Liver (tissue), 9 donors: ENCODE data around the gene PSRC1. TPM values are rescaled to one million over a fixed set of nuclear protein-coding genes. Genes with fewer than 3 reads are reported as not detected.

Experiments
- DNase-seq: peaks from one replicate; pipeline ENCODE4 v3.0.0-alpha.2; 2017; ENCODE audit warnings: low spot score
- H3K27ac ChIP-seq, 2 donors: one replicate each; pipeline ENCODE4 v1.7.0; 2013; ENCODE audit warnings: inconsistent platforms in 2 of 2, low read length in 2 of 2, control low read depth in 1 of 2, low read depth in 1 of 2, mild to moderate bottlenecking in 1 of 2
- H3K27me3 ChIP-seq, 4 donors: one replicate each; pipeline versions ENCODE4 v1.6.1 to v1.7.0; 2013; ENCODE audit warnings: low read length in 3 of 4, inconsistent platforms in 1 of 4, mild to moderate bottlenecking in 1 of 4, moderate library complexity in 1 of 4; ENCODE audit not compliant: control insufficient read depth in 4 of 4, insufficient read depth in 4 of 4
- H3K36me3 ChIP-seq, 4 donors: one replicate each; pipeline versions ENCODE4 v1.6.1 to v1.7.0; 2013; ENCODE audit warnings: low read length in 3 of 4, mild to moderate bottlenecking in 3 of 4, low read depth in 1 of 4, moderate library complexity in 1 of 4; ENCODE audit not compliant: control insufficient read depth in 4 of 4, insufficient read depth in 3 of 4
- H3K4me1 ChIP-seq, 4 donors: one replicate each; pipeline versions ENCODE4 v1.6.1 to v1.7.0; 2013; ENCODE audit warnings: low read length in 3 of 4, mild to moderate bottlenecking in 3 of 4, moderate library complexity in 1 of 4; ENCODE audit not compliant: control insufficient read depth in 4 of 4, insufficient read depth in 4 of 4
- H3K4me3 ChIP-seq, 3 donors: one replicate each; pipeline versions ENCODE4 v1.6.1 to v1.7.0; 2013; ENCODE audit warnings: low read length in 3 of 3, control low read depth in 1 of 3, low read depth in 1 of 3, mild to moderate bottlenecking in 1 of 3
- H3K9ac ChIP-seq, 2 donors: one replicate each; pipeline ENCODE4 v1.7.0; 2013; ENCODE audit warnings: low read length in 2 of 2, mild to moderate bottlenecking in 2 of 2, moderate library complexity in 2 of 2, control low read depth in 1 of 2, low read depth in 1 of 2
- H3K9me3 ChIP-seq, 4 donors: one replicate each; pipeline versions ENCODE4 v1.6.1 to v1.7.0; 2013; ENCODE audit warnings: low read length in 3 of 4; ENCODE audit not compliant: control insufficient read depth in 4 of 4
- EGR1 ChIP-seq, 2 donors: IDR thresholded peaks; 2 replicates each; pipeline ENCODE4 v1.6.1; 2016 to 2018; ENCODE audit warnings: antibody characterized with exemption in 2 of 2, low read depth in 2 of 2
- FOXA1 ChIP-seq: IDR thresholded peaks from 2 replicates; pipeline ENCODE4 v1.6.1; 2016; ENCODE audit warnings: antibody characterized with exemption
- FOXA2 ChIP-seq: IDR thresholded peaks from 2 replicates; pipeline ENCODE4 v1.6.1; 2016; ENCODE audit warnings: antibody characterized with exemption
- GABPA ChIP-seq, 2 donors: IDR thresholded peaks in 1 of 2; conservative IDR thresholded peaks in 1 of 2; 2 replicates each; pipeline ENCODE4 v1.6.1; 2016; ENCODE audit warnings: antibody characterized with exemption in 2 of 2, mild to moderate bottlenecking in 1 of 2, moderate library complexity in 1 of 2
- HNF4A ChIP-seq, 2 donors: conservative IDR thresholded peaks; 2 replicates each; pipeline ENCODE4 v1.6.1; 2016; ENCODE audit warnings: antibody characterized with exemption in 2 of 2, mild to moderate bottlenecking in 2 of 2
- HNF4G ChIP-seq: IDR thresholded peaks from 2 replicates; pipeline ENCODE4 v1.6.1; 2016; ENCODE audit warnings: antibody characterized with exemption
- JUND ChIP-seq, 2 donors: IDR thresholded peaks; 2 replicates each; pipeline ENCODE4 v1.6.1; 2016; ENCODE audit warnings: antibody characterized with exemption in 2 of 2
- NR2F2 ChIP-seq: IDR thresholded peaks from 2 replicates; pipeline ENCODE4 v1.6.1; 2016; ENCODE audit warnings: antibody characterized with exemption
- RAD21 ChIP-seq, 2 donors: IDR thresholded peaks; 2 replicates each; pipeline ENCODE4 v1.6.1; 2016; ENCODE audit warnings: antibody characterized with exemption in 2 of 2, mild to moderate bottlenecking in 2 of 2
- RXRA ChIP-seq, 2 donors: IDR thresholded peaks; 2 replicates each; pipeline ENCODE4 v1.6.1; 2017 to 2018; ENCODE audit warnings: antibody characterized with exemption in 2 of 2, mild to moderate bottlenecking in 1 of 2
- SP1 ChIP-seq: IDR thresholded peaks from 2 replicates; pipeline ENCODE4 v1.6.1; 2018; ENCODE audit warnings: antibody characterized with exemption, mild to moderate bottlenecking
- TAF1 ChIP-seq: conservative IDR thresholded peaks from 2 replicates; pipeline ENCODE4 v1.6.1; 2016; ENCODE audit warnings: antibody characterized with exemption, mild to moderate bottlenecking
- YY1 ChIP-seq: IDR thresholded peaks from 2 replicates; pipeline ENCODE4 v1.6.1; 2016; ENCODE audit warnings: antibody characterized with exemption, mild to moderate bottlenecking
- WGBS: extraction: QIAGEN DNeasy Blood & Tissue Kit; methylation state at CpG from one replicate; pipeline ENCODE4 v1.1.7; 2013; 5-methylcytosine and 5-hydroxymethylcytosine counted together
- polyA plus RNA-seq, 2 donors: library from polyadenylated mRNA; stranded (reverse) in 1 of 2; unstranded in 1 of 2; fragments of 200-250 nt in 1 of 2; fragments of >200 nt in 1 of 2; fragmentation: Nextera tagmentation in 1 of 2; extraction: Ambion mirVana in 1 of 2; gene quantifications; one replicate each; pipeline versions ENCODE4 v1.2.1 to v1.2.3, GENCODE V29; 2013 to 2015
- total RNA-seq, 2 donors: library from RNA; depleted of rRNA; stranded (reverse); fragments of >200 nt; gene quantifications; one replicate each; pipeline ENCODE4 v1.2.3, GENCODE V29; 2014
- TF ChIP-seq, protein P1 (sequence below): fragments of 150-350 bp; IDR thresholded peaks from 2 replicates; pipeline ENCODE4 v1.5.1; 2017; ENCODE audit warnings: improper control_type of control experiment, low read depth, low read length; ENCODE audit not compliant: missing input control
- TF ChIP-seq, protein P2 (sequence below): IDR thresholded peaks from 2 replicates; pipeline ENCODE4 v1.6.1; 2016; ENCODE audit warnings: antibody characterized with exemption, mild to moderate bottlenecking
- TF ChIP-seq, protein P3 (sequence below): IDR thresholded peaks from 2 replicates; pipeline ENCODE4 v1.6.1; 2016; ENCODE audit warnings: antibody characterized with exemption
- TF ChIP-seq, protein P4 (sequence below): IDR thresholded peaks from 2 replicates; pipeline ENCODE4 v1.6.1; 2016; ENCODE audit warnings: antibody characterized with exemption
- TF ChIP-seq, protein P5 (sequence below): IDR thresholded peaks from 2 replicates; pipeline ENCODE4 v1.6.1; 2016; ENCODE audit warnings: antibody characterized with exemption
- donor health status: healthy.
- donor health status: healthy.
- donor health status: healthy.
- donor health status: healthy.
- donor health status: healthy.

PSRC1 gene
- total and polyA plus RNA-seq, 4 donors: 0.25 to 2.6 (median 1.1) TPM

DNA sequence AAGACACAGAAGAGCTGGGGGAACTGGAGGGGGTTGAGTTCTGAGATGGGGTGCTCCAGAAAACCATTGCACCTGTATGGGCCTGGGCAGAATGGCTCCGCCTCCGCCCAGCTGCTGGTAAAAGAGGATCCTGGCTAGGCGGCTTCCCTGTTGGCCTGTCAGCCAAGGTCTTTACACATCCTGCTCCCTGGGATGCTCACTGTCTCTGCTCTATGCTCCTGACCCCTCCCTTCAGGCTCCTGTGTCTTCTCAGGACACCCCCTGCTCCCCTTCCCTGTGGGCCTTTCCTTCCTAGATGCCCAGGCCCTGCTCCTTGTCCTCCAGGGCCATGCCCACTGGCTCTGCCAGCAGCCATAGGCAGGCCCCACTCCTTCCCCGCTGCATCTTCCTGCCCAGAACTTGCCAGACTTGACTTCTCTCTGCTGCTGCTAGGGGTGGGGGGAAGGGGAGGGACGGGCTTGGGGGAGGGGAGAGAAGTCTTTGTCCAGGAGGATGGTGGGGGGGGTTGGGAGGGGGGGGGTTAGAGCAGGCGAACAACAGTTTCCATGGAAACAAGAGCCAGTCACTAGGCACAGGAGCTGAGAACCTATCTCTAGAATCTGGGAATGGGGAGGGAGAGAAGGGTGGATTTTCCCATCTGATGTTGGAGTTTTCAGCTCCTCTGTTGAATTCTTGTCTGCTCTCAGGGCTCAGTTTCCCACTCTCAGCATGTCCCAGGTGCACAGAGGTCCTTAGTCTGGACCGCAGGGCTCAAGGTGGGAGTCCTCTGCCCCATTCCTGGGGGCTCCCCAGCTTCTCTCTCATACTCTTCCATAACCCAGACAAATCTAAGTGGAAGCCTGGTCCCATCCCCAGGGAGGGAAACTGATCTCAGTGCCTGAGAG lies 23.0 kb downstream of the PSRC1 start:
- Histone ChIP-seq H3K27me3 (no peaks in the 10 kb centered on the region), H3K36me3 (no peaks in the 10 kb centered on the region), H3K27ac (no peak overlapping the region), H3K9ac (no peak overlapping the region), H3K9me3 (no peaks in the 10 kb centered on the region), H3K4me3 (no peak overlapping the region), H3K4me1 (no peaks in the 10 kb centered on the region)
- TF ChIP-seq NR2F2 (no peak), FOXA2 (no peak), RXRA (IDR thresholded peaks at IDR 0.05) (no peak), FOXA1 (no peak), TAF1 (no peak), RAD21 (IDR thresholded peaks at IDR 0.05) (no peak), GABPA (IDR thresholded peaks at IDR 0.05 in 1 of 2, conservative IDR thresholded peaks at IDR 0.05 in 1 of 2) (no peak), JUND (IDR thresholded peaks at IDR 0.05) (no peak), YY1 (no peak), HNF4G (no peak), EGR1 (IDR thresholded peaks at IDR 0.05; ENCODE audit: low read depth in 2 of 2) (no peak), HNF4A (conservative IDR thresholded peaks at IDR 0.05) (no peak), SP1 (no peak)
- TF ChIP-seq, protein P1, sequence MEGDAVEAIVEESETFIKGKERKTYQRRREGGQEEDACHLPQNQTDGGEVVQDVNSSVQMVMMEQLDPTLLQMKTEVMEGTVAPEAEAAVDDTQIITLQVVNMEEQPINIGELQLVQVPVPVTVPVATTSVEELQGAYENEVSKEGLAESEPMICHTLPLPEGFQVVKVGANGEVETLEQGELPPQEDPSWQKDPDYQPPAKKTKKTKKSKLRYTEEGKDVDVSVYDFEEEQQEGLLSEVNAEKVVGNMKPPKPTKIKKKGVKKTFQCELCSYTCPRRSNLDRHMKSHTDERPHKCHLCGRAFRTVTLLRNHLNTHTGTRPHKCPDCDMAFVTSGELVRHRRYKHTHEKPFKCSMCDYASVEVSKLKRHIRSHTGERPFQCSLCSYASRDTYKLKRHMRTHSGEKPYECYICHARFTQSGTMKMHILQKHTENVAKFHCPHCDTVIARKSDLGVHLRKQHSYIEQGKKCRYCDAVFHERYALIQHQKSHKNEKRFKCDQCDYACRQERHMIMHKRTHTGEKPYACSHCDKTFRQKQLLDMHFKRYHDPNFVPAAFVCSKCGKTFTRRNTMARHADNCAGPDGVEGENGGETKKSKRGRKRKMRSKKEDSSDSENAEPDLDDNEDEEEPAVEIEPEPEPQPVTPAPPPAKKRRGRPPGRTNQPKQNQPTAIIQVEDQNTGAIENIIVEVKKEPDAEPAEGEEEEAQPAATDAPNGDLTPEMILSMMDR: no peak
- TF ChIP-seq, protein P2, sequence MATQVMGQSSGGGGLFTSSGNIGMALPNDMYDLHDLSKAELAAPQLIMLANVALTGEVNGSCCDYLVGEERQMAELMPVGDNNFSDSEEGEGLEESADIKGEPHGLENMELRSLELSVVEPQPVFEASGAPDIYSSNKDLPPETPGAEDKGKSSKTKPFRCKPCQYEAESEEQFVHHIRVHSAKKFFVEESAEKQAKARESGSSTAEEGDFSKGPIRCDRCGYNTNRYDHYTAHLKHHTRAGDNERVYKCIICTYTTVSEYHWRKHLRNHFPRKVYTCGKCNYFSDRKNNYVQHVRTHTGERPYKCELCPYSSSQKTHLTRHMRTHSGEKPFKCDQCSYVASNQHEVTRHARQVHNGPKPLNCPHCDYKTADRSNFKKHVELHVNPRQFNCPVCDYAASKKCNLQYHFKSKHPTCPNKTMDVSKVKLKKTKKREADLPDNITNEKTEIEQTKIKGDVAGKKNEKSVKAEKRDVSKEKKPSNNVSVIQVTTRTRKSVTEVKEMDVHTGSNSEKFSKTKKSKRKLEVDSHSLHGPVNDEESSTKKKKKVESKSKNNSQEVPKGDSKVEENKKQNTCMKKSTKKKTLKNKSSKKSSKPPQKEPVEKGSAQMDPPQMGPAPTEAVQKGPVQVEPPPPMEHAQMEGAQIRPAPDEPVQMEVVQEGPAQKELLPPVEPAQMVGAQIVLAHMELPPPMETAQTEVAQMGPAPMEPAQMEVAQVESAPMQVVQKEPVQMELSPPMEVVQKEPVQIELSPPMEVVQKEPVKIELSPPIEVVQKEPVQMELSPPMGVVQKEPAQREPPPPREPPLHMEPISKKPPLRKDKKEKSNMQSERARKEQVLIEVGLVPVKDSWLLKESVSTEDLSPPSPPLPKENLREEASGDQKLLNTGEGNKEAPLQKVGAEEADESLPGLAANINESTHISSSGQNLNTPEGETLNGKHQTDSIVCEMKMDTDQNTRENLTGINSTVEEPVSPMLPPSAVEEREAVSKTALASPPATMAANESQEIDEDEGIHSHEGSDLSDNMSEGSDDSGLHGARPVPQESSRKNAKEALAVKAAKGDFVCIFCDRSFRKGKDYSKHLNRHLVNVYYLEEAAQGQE: no peak
- TF ChIP-seq, protein P3, sequence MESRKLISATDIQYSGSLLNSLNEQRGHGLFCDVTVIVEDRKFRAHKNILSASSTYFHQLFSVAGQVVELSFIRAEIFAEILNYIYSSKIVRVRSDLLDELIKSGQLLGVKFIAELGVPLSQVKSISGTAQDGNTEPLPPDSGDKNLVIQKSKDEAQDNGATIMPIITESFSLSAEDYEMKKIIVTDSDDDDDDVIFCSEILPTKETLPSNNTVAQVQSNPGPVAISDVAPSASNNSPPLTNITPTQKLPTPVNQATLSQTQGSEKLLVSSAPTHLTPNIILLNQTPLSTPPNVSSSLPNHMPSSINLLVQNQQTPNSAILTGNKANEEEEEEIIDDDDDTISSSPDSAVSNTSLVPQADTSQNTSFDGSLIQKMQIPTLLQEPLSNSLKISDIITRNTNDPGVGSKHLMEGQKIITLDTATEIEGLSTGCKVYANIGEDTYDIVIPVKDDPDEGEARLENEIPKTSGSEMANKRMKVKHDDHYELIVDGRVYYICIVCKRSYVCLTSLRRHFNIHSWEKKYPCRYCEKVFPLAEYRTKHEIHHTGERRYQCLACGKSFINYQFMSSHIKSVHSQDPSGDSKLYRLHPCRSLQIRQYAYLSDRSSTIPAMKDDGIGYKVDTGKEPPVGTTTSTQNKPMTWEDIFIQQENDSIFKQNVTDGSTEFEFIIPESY: no peak
- TF ChIP-seq, protein P4, sequence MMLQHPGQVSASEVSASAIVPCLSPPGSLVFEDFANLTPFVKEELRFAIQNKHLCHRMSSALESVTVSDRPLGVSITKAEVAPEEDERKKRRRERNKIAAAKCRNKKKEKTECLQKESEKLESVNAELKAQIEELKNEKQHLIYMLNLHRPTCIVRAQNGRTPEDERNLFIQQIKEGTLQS: no peak
- TF ChIP-seq, protein P5, sequence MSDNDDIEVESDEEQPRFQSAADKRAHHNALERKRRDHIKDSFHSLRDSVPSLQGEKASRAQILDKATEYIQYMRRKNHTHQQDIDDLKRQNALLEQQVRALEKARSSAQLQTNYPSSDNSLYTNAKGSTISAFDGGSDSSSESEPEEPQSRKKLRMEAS: no peak
- DNase-seq: no peak
- WGBS: 82% methylated on average over 7 of the region's 7 CpGs
